ENCODE data around the gene MBD3L4. TPM values are rescaled to one million over a fixed set of nuclear protein-coding genes. Genes with fewer than 3 reads are reported as not detected.

MBD3L4 gene
- total RNA-seq, 1 experiment from 2014 or later: not detected

- H3K4me1 ChIP-seq (ENCODE audit: control insufficient read depth in 1 of 2, insufficient read depth in 2 of 2, low read length in 2 of 2): no peaks in the 10 kb centered on the region
- no peak for TF ChIP-seq REST (IDR thresholded peaks at IDR 0.05; ENCODE audit: low read depth)
- TF ChIP-seq RAD21 (IDR thresholded peaks at IDR 0.05; ENCODE audit: low read depth): no peak
- no peak for TF ChIP-seq MAX (IDR thresholded peaks at IDR 0.05)
- no peak for TF ChIP-seq SRF (IDR thresholded peaks at IDR 0.05; ENCODE audit: low read depth)
- no peak for TF ChIP-seq ATF3 (IDR thresholded peaks at IDR 0.05)
- TF ChIP-seq ELF1 (IDR thresholded peaks at IDR 0.05; ENCODE audit: borderline replicate concordance, low read depth): no peak
- no peak for TF ChIP-seq CBX3 (IDR thresholded peaks at IDR 0.05; ENCODE audit: low read depth)
- no peak for TF ChIP-seq ZFX (IDR thresholded peaks at IDR 0.05)
- no peak for TF ChIP-seq POLR2A (IDR thresholded peaks at IDR 0.05; ENCODE audit: borderline replicate concordance, extremely low read depth, insufficient read depth, insufficient read length)
- TF ChIP-seq CEBPB (IDR thresholded peaks at IDR 0.05; ENCODE audit: low read depth): no peak
- no peak for TF ChIP-seq EZH2 (IDR thresholded peaks at IDR 0.05)
- no peak for TF ChIP-seq YY1 (IDR thresholded peaks at IDR 0.05; ENCODE audit: extremely low read depth, insufficient replicate concordance, low read depth, low read length)
- TF ChIP-seq CTCF (IDR thresholded peaks at IDR 0.05 in 2 of 3, conservative IDR thresholded peaks at IDR 0.05 in 1 of 3; ENCODE audit: borderline replicate concordance in 1 of 3, insufficient read depth in 1 of 3, low read depth in 2 of 3, low read length in 2 of 3): no peak
- no peak for TF ChIP-seq EZH2phosphoT487 (IDR thresholded peaks at IDR 0.05; ENCODE audit: borderline replicate concordance)
- no peak for TF ChIP-seq EGR1 (IDR thresholded peaks at IDR 0.05; ENCODE audit: low read depth)
- no peak overlapping the region for H3K4me3 ChIP-seq (replicated peaks in 1 of 2; ENCODE audit: low read depth in 1 of 2, low read length in 2 of 2)
- ATAC-seq (no peak), DNase-seq (ENCODE audit: low read depth, low spot score) (no peak)
- intact Hi-C loops (cut with micrococcal nuclease): no loop called here
- ChIA-PET RAD21 (ENCODE audit: low non-redundant PET in 1 of 2, low total read pairs in 2 of 2, uncharacterized antibody in 2 of 2, unreplicated experiment in 2 of 2) (no interaction called here), CTCF (no interaction called here), POLR2A (no interaction called here)
- no peaks in the 10 kb centered on the region for H3K36me3 ChIP-seq (ENCODE audit: control insufficient read depth in 1 of 2, insufficient read depth in 2 of 2, low read length in 2 of 2)
- no peaks in the 10 kb centered on the region for H3K9me2 ChIP-seq (ENCODE audit: insufficient read depth)
- H3K4me2 ChIP-seq (ENCODE audit: low read length): no peak overlapping the region
- H3K27ac ChIP-seq (ENCODE audit: low read depth, low read length): no peak overlapping the region
- H2AFZ ChIP-seq (ENCODE audit: low read depth, low read length, poor library complexity, severe bottlenecking): no peak overlapping the region
- H4K20me1 ChIP-seq (ENCODE audit: insufficient read depth): no peaks in the 10 kb centered on the region
- no peak overlapping the region for H3K9ac ChIP-seq (ENCODE audit: low read length)
- no peaks in the 10 kb centered on the region for H3K79me2 ChIP-seq (ENCODE audit: insufficient read depth, low read length)
- no TSS peak for BruUV-seq (replicated peaks)
- no peaks in the 10 kb centered on the region for H3K27me3 ChIP-seq (ENCODE audit: insufficient read depth, low read length)
- H3K9me3 ChIP-seq (ENCODE audit: control insufficient read depth in 1 of 2, insufficient read depth in 1 of 2, low read depth in 1 of 2, low read length in 2 of 2): no peaks in the 10 kb centered on the region
Measured at GRCh38 chr19:7006135-7006704, 33.8 kb downstream of the MBD3L4 start.
